HG03442 (cell line): ENCODE results near the gene ARHGEF4.

ENCODE experiments used
- ATAC-seq: cut with Tn5 transposase; IDR thresholded peaks from one replicate; pipeline ENCODE4 v1.9.1; 2021; ENCODE audit warnings: mild to moderate bottlenecking, moderate library complexity; ENCODE audit not compliant: unreplicated experiment

ARHGEF4 gene

GRCh38 chr2:131035112-131035825 is 198.6 kb downstream of the ARHGEF4 start:
- no peak for ATAC-seq

GRCh38 chr2:131035826-131036231 is 199.1 kb downstream of the ARHGEF4 start:
- no peak for ATAC-seq

- ATAC-seq: no peak
These were observed 199.6 kb downstream of the ARHGEF4 start for GRCh38 chr2:131036269-131036668.

GRCh38 chr2:131036696-131037397 is 200.1 kb downstream of the ARHGEF4 start:
- no peak for ATAC-seq

- no peak for ATAC-seq
These were observed 200.9 kb downstream of the ARHGEF4 start for GRCh38 chr2:131037398-131038257.

GRCh38 chr2:131038258-131039100 is 201.8 kb downstream of the ARHGEF4 start:
- ATAC-seq: no peak

GRCh38 chr2:131039101-131039440 is 202.4 kb downstream of the ARHGEF4 start:
- no peak for ATAC-seq

GRCh38 chr2:131039535-131039907 is 202.8 kb downstream of the ARHGEF4 start:
- no peak for ATAC-seq

GRCh38 chr2:131039908-131040660 is 203.4 kb downstream of the ARHGEF4 start:
- ATAC-seq: no peak

GRCh38 chr2:131040661-131041401 is 204.1 kb downstream of the ARHGEF4 start:
- ATAC-seq: no peak

- ATAC-seq: no peak
These were observed 204.9 kb downstream of the ARHGEF4 start for GRCh38 chr2:131041402-131042147.

- no peak for ATAC-seq
These were observed 205.5 kb downstream of the ARHGEF4 start for GRCh38 chr2:131042148-131042775.

GRCh38 chr2:131043199-131044074 is 206.7 kb downstream of the ARHGEF4 start:
- no peak for ATAC-seq

- ATAC-seq: no peak
These were observed 207.5 kb downstream of the ARHGEF4 start for GRCh38 chr2:131044075-131044756.

- ATAC-seq: no peak
These were observed 208.0 kb downstream of the ARHGEF4 start for GRCh38 chr2:131044757-131045150.

GRCh38 chr2:131045286-131046027 is 208.7 kb downstream of the ARHGEF4 start:
- ATAC-seq: no peak
